ENCODE results near the gene FOXL2NB.

Gene FOXL2NB

GRCh38 chr3:138976047-138976446 lies 29.0 kb downstream of the FOXL2NB start:
- DNase-seq (ENCODE audit: insufficient read length, low spot score) (no peak), FAIRE-seq (no peak)
- no peak for TF ChIP-seq CTCF (IDR thresholded peaks at IDR 0.05; ENCODE audit: insufficient read depth, missing control alignments)

- no peak for TF ChIP-seq CTCF (IDR thresholded peaks at IDR 0.05; ENCODE audit: insufficient read depth, missing control alignments)
- FAIRE-seq (no peak), DNase-seq (ENCODE audit: insufficient read length, low spot score) (no peak)
These were observed 37.8 kb downstream of the FOXL2NB start for GRCh38 chr3:138984816-138985215.

DNA sequence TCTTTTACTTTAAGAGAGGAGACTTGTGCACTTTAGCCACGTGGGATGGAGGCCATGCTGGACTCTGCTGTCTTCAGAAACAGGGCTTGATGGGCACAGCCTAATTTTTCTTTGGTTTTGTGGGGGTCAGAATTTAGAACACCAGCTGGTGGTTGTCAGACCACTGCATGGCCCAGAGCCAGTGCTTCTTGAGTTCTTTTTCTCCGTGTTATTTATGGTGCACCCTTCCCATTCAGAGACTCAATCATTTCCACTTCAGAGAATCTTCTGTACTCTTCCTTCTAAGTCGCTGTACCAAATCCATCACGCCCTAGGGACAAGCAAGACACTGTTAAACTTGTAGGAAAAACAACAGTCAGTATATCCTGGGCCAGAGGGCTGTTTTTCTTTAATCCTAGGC lies 38.9 kb downstream of the FOXL2NB start:
- no peak for TF ChIP-seq CTCF (IDR thresholded peaks at IDR 0.05; ENCODE audit: insufficient read depth, missing control alignments)
- DNase-seq (ENCODE audit: insufficient read length, low spot score) (no peak), FAIRE-seq (no peak)

DNA sequence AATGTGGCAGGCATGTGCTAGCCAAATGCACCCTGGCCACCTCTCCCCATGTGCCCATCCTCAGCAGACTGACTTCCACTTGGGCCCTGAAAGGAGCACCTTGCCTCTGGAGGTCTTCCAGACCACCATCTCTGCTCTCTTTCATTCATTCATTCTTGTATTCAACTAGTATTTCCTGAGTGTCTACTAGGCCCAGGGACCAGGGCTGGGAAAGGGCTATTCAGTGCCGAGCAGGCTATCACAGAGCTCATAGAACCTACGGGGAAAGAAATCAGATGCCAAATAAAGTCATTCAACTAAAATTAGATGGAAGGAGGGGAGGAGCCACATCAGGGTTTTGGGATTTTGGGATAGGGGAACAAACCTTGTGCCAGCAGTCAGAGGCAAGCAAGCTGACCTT lies 40.2 kb downstream of the FOXL2NB start:
- no peak for TF ChIP-seq CTCF (IDR thresholded peaks at IDR 0.05; ENCODE audit: insufficient read depth, missing control alignments)
- DNase-seq (ENCODE audit: insufficient read length, low spot score) (no peak), FAIRE-seq (no peak)

DNA sequence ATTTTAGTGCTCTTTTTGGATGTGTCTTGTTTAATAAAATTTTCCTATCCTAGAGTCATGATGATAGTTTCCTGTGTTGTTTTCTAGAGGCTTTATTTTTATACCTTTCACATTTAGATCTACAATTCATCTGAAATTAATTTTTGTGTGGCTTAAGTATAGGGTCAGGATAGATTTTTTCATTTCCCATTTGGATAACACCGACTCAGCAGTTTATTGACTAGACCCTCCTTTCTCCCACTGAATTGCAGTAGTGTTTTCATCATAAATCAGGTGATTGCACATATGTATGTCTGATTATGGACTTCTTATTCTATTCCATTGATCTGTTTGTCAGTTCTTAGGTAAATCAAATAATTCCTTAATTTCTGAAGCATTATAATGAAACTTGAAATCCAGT lies 48.7 kb downstream of the FOXL2NB start:
- DNase-seq (ENCODE audit: insufficient read length, low spot score) (no peak), FAIRE-seq (no peak)
- no peak for TF ChIP-seq CTCF (IDR thresholded peaks at IDR 0.05; ENCODE audit: insufficient read depth, missing control alignments)

All from D721Med (cell line).